H1 (cell line): Measurements from ENCODE around the gene WWC2. TPM values are rescaled to one million over a fixed set of nuclear protein-coding genes. Genes with fewer than 3 reads are reported as not detected.

Experiments used
- ATF3 ChIP-seq: IDR thresholded peaks from 2 replicates; pipeline ENCODE4 v1.6.1; 2011; ENCODE audit warnings: low read depth, mild to moderate bottlenecking, low read length; ENCODE audit not compliant: insufficient read depth
- KDM1A ChIP-seq: fragments of 200-600, 300-600 bp; sonication (generic); IDR thresholded peaks from 2 replicates; pipeline ENCODE4 v1.7.1; 2016; ENCODE audit warnings: mild to moderate bottlenecking, low read length, borderline replicate concordance
- SP4 ChIP-seq: IDR thresholded peaks from 2 replicates; pipeline ENCODE4 v1.6.1; 2012; ENCODE audit warnings: low read length, inconsistent platforms
- polyA plus RNA-seq, 7 experiments: library from polyadenylated mRNA; depleted of rRNA in 3 of 7; stranded (reverse) in 5 of 7; unstranded in 2 of 7; fragments of >200 nt in 5 of 7; fragments of 200-250 nt in 2 of 7; gene quantifications; 1 replicate in 5 of 7; 2 replicates in 1 of 7; 4 replicates in 1 of 7; pipeline versions ENCODE4 v1.2.1 to v1.2.3, GENCODE V29; 2011 to 2013; ENCODE audit warnings: missing spikeins in 2 of 7, mixed read lengths in 2 of 7
- total RNA-seq: library from RNA; stranded (reverse); fragmentation: NEBNext Ultra II Directional; extraction: Animal tissue kit (Norgen Biotek cat#: 25700); gene quantifications from 2 replicates; pipeline ENCODE4 v1.2.1, GENCODE V29; 2021
- TF ChIP-seq, protein P1 (sequence below): IDR thresholded peaks from 2 replicates; pipeline ENCODE4 v1.6.1; 2011; ENCODE audit warnings: low read length, improper control_type of control experiment

The WWC2 gene
- total and polyA plus RNA-seq, 2 of the 8 experiments (the other 6 are each of a cell fraction or from before 2014, with no cell fraction given) = 17.6 to 135 TPM

GRCh38 chr4:183326853-183327252, 227.8 kb downstream of the WWC2 start (continued):
- TF ChIP-seq KDM1A = no peak
- TF ChIP-seq ATF3 = no peak
- TF ChIP-seq SP4 = no peak
- TF ChIP-seq, protein P1, sequence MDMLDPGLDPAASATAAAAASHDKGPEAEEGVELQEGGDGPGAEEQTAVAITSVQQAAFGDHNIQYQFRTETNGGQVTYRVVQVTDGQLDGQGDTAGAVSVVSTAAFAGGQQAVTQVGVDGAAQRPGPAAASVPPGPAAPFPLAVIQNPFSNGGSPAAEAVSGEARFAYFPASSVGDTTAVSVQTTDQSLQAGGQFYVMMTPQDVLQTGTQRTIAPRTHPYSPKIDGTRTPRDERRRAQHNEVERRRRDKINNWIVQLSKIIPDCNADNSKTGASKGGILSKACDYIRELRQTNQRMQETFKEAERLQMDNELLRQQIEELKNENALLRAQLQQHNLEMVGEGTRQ = no peak
